Effector memory CD4-positive, alpha-beta T cell (primary cell): ENCODE data around the gene ANGPTL5.
"Not testable (repeated sequence)": the region's sequence is repeated elsewhere in the genome, so short reads cannot be mapped to it uniquely, and the experiment has no call there.

Experiments
- DNase-seq, 3 donors: peaks; one replicate each; pipeline ENCODE4 v3.0.0-alpha.2; 2020
- H3K27ac ChIP-seq: 2 replicates; pipeline ENCODE4 v1.7.0; 2013; ENCODE audit warnings: mild to moderate bottlenecking, low read length, moderate library complexity; ENCODE audit not compliant: insufficient read depth, poor library complexity, severe bottlenecking
- H3K27me3 ChIP-seq: replicated peaks from 2 replicates; pipeline ENCODE4 v1.7.0; 2013; ENCODE audit warnings: mild to moderate bottlenecking, low read length; ENCODE audit not compliant: insufficient read depth, control insufficient read depth, poor library complexity, severe bottlenecking
- H3K36me3 ChIP-seq: 2 replicates; pipeline ENCODE4 v1.7.0; 2013; ENCODE audit warnings: mild to moderate bottlenecking, low read length, moderate library complexity; ENCODE audit not compliant: control insufficient read depth, insufficient read depth
- H3K4me1 ChIP-seq: 2 replicates; pipeline ENCODE4 v1.7.0; 2013; ENCODE audit warnings: low read length, mild to moderate bottlenecking; ENCODE audit not compliant: control insufficient read depth, insufficient read depth, poor library complexity, severe bottlenecking
- H3K4me3 ChIP-seq: 2 replicates; pipeline ENCODE4 v1.7.0; 2013; ENCODE audit warnings: low read length, low read depth, mild to moderate bottlenecking; ENCODE audit not compliant: insufficient read depth, poor library complexity, severe bottlenecking
- H3K9me3 ChIP-seq: 2 replicates; pipeline ENCODE4 v1.7.0; 2013; ENCODE audit warnings: mild to moderate bottlenecking, low read length, moderate library complexity; ENCODE audit not compliant: control insufficient read depth
- total RNA-seq, 3 donors: gene quantifications; one replicate each; lab custom pipeline; 2026; lab: John Stamatoyannopoulos, UW

ANGPTL5 gene
- 0 reads per million in 3 donors for total RNA-seq

GRCh38 chr11:101916422-101916821 lies at the start of gene ANGPTL5:
Gene ANGPTL5 (minus strand): TSS chr11:101916522. CDS start chr11:101907909, 8,613 bp downstream.
- Histone ChIP-seq H3K4me1 (peaks cover 11% of the 10 kb centered on the region), H3K4me3 (peak within 1 kb of the TSS; percentile 49), H3K9me3 (no peaks in the 10 kb centered on the region), H3K27me3 (no peaks in the 10 kb centered on the region), H3K36me3 (no peaks in the 10 kb centered on the region), H3K27ac (peak within 1 kb of the TSS; percentile 60)
- no peak for DNase-seq

- not testable (repeated sequence) for H3K4me3 ChIP-seq, H3K27ac ChIP-seq, H3K36me3 ChIP-seq, H3K27me3 ChIP-seq, H3K9me3 ChIP-seq, H3K4me1 ChIP-seq, DNase-seq
Measured at GRCh38 chr11:101964200-101964599, 47.9 kb upstream of the ANGPTL5 start.

- Histone ChIP-seq H3K9me3 (no peaks in the 10 kb centered on the region), H3K27me3 (no peaks in the 10 kb centered on the region), H3K4me1 (no peaks in the 10 kb centered on the region), H3K27ac (no peak overlapping the region), H3K36me3 (no peaks in the 10 kb centered on the region), H3K4me3 (no peak overlapping the region)
- DNase-seq = no peak
Measured at GRCh38 chr11:101960231-101960630, 43.9 kb upstream of the ANGPTL5 start.

- H3K36me3 ChIP-seq = no peaks in the 10 kb centered on the region
- H3K27me3 ChIP-seq = no peaks in the 10 kb centered on the region
- no peak for DNase-seq
- H3K27ac ChIP-seq = no peak overlapping the region
- no peak overlapping the region for H3K4me3 ChIP-seq
- no peaks in the 10 kb centered on the region for H3K9me3 ChIP-seq
- H3K4me1 ChIP-seq = no peaks in the 10 kb centered on the region
Measured at GRCh38 chr11:101955701-101956100, 39.4 kb upstream of the ANGPTL5 start.

GRCh38 chr11:101955278-101955677 lies 39.0 kb upstream of the ANGPTL5 start:
- DNase-seq = no peak
- Histone ChIP-seq H3K9me3 (no peaks in the 10 kb centered on the region), H3K36me3 (no peaks in the 10 kb centered on the region), H3K27ac (no peak overlapping the region), H3K27me3 (no peaks in the 10 kb centered on the region), H3K4me3 (no peak overlapping the region), H3K4me1 (no peaks in the 10 kb centered on the region)

GRCh38 chr11:101949680-101950220 lies 33.4 kb upstream of the ANGPTL5 start:
- H3K9me3 ChIP-seq = no peaks in the 10 kb centered on the region
- no peak for DNase-seq

GRCh38 chr11:101945448-101945847 lies 29.1 kb upstream of the ANGPTL5 start:
- H3K36me3 ChIP-seq = no peaks in the 10 kb centered on the region

More at GRCh38 chr11:101949680-101950220, 33.4 kb upstream of the ANGPTL5 start:
- no peak overlapping the region for H3K27ac ChIP-seq
- H3K4me1 ChIP-seq = no peaks in the 10 kb centered on the region
- H3K4me3 ChIP-seq = no peak overlapping the region
- no peaks in the 10 kb centered on the region for H3K27me3 ChIP-seq
- H3K36me3 ChIP-seq = no peaks in the 10 kb centered on the region

GRCh38 chr11:101944923-101945322 lies 28.6 kb upstream of the ANGPTL5 start:
- Histone ChIP-seq H3K4me3 (no peak overlapping the region), H3K27me3 (no peaks in the 10 kb centered on the region), H3K4me1 (no peaks in the 10 kb centered on the region), H3K27ac (no peak overlapping the region), H3K36me3 (no peaks in the 10 kb centered on the region), H3K9me3 (no peaks in the 10 kb centered on the region)
- no peak for DNase-seq

More at GRCh38 chr11:101945448-101945847, 29.1 kb upstream of the ANGPTL5 start:
- no peaks in the 10 kb centered on the region for H3K9me3 ChIP-seq
- H3K27me3 ChIP-seq = no peaks in the 10 kb centered on the region
- no peak overlapping the region for H3K4me3 ChIP-seq
- DNase-seq = no peak
- no peaks in the 10 kb centered on the region for H3K4me1 ChIP-seq
- H3K27ac ChIP-seq = no peak overlapping the region

- no peak overlapping the region for H3K4me3 ChIP-seq
- no peak overlapping the region for H3K27ac ChIP-seq
- H3K36me3 ChIP-seq = no peaks in the 10 kb centered on the region
- no peaks in the 10 kb centered on the region for H3K27me3 ChIP-seq
- no peaks in the 10 kb centered on the region for H3K4me1 ChIP-seq
- no peak for DNase-seq
- H3K9me3 ChIP-seq = no peaks in the 10 kb centered on the region
Measured at GRCh38 chr11:101940901-101941520, 24.7 kb upstream of the ANGPTL5 start.

- no peak overlapping the region for H3K27ac ChIP-seq
- H3K36me3 ChIP-seq = no peaks in the 10 kb centered on the region
- H3K9me3 ChIP-seq = no peaks in the 10 kb centered on the region
- no peak for DNase-seq
- H3K4me1 ChIP-seq = no peaks in the 10 kb centered on the region
- no peaks in the 10 kb centered on the region for H3K27me3 ChIP-seq
- no peak overlapping the region for H3K4me3 ChIP-seq
Measured at GRCh38 chr11:101931692-101932091, 15.4 kb upstream of the ANGPTL5 start.
